HT-29 (cell line): Measurements from ENCODE around the gene BCAS4. TPM values are rescaled to one million over a fixed set of nuclear protein-coding genes. Genes with fewer than 3 reads are reported as not detected.

ENCODE experiments used
- DNase-seq: peaks from one replicate; pipeline ENCODE4 v3.0.0-alpha.2; 2015; ENCODE audit warnings: low spot score
- total RNA-seq: library from RNA; depleted of rRNA; stranded (reverse); fragments of >200 nt; shearing (Covaris generic); gene quantifications from 2 replicates; pipeline ENCODE4 v1.2.3, GENCODE V29; 2014

Gene BCAS4
- total RNA-seq, 1 experiment from 2014 or later = 14.8 TPM

GRCh38 chr20:50854506-50855249 lies 59.8 kb downstream of the BCAS4 start:
- no peak for DNase-seq

- DNase-seq = peak; percentile 78
Measured at GRCh38 chr20:50855498-50856474, 60.9 kb downstream of the BCAS4 start.

- no peak for DNase-seq
Measured at GRCh38 chr20:50856475-50857041, 61.7 kb downstream of the BCAS4 start.

- DNase-seq = no peak
Measured at GRCh38 chr20:50857348-50857747, 62.5 kb downstream of the BCAS4 start.

- DNase-seq = no peak
Measured at GRCh38 chr20:50858525-50858924, 63.7 kb downstream of the BCAS4 start.

- DNase-seq = no peak
Measured at GRCh38 chr20:50859161-50859560, 64.3 kb downstream of the BCAS4 start.

- no peak for DNase-seq
Measured at GRCh38 chr20:50861012-50861411, 66.2 kb downstream of the BCAS4 start.

GRCh38 chr20:50862546-50862945 lies 67.7 kb downstream of the BCAS4 start:
- no peak for DNase-seq

- DNase-seq = no peak
Measured at GRCh38 chr20:50865114-50865513, 70.3 kb downstream of the BCAS4 start.

- DNase-seq = no peak
Measured at GRCh38 chr20:50865591-50865990, 70.7 kb downstream of the BCAS4 start.

GRCh38 chr20:50866036-50866685 lies 71.3 kb downstream of the BCAS4 start:
- DNase-seq = no peak

- no peak for DNase-seq
Measured at GRCh38 chr20:50866831-50867230, 72.0 kb downstream of the BCAS4 start.

- no peak for DNase-seq
Measured at GRCh38 chr20:50867805-50868204, 72.9 kb downstream of the BCAS4 start.

- DNase-seq = peak; percentile 34
Measured at GRCh38 chr20:50868509-50869495, 73.9 kb downstream of the BCAS4 start.

GRCh38 chr20:50870561-50871161 lies 75.8 kb downstream of the BCAS4 start:
- DNase-seq = no peak

GRCh38 chr20:50872560-50873425 lies 77.9 kb downstream of the BCAS4 start:
- no peak for DNase-seq

- no peak for DNase-seq
Measured at GRCh38 chr20:50873585-50873984, 78.7 kb downstream of the BCAS4 start.

- DNase-seq = no peak
Measured at GRCh38 chr20:50874111-50874757, 79.4 kb downstream of the BCAS4 start.
